IgD-negative memory B cell (primary cell): ENCODE data around the gene SLC9A1. TPM values are rescaled to one million over a fixed set of nuclear protein-coding genes. Genes with fewer than 3 reads are reported as not detected.
"Not testable (repeated sequence)": the region's sequence is repeated elsewhere in the genome, so short reads cannot be mapped to it uniquely, and the experiment has no call there.

Experiments
- H3K27ac Mint-ChIP-seq, 3 donors: one replicate each; pipeline ENCODE4 v1.8.0; 2020 to 2022; ENCODE audit warnings: mild to moderate bottlenecking in 3 of 3, mixed read lengths in 3 of 3, moderate library complexity in 1 of 3
- H3K27me3 Mint-ChIP-seq: one replicate; pipeline ENCODE4 v1.8.0; 2021; ENCODE audit warnings: mixed read lengths
- H3K36me3 Mint-ChIP-seq: one replicate; pipeline ENCODE4 v1.8.0; 2020; ENCODE audit warnings: mild to moderate bottlenecking, mixed read lengths
- H3K4me1 Mint-ChIP-seq, 3 donors: one replicate each; pipeline ENCODE4 v1.8.0; 2020 to 2022; ENCODE audit warnings: mixed read lengths in 3 of 3, mild to moderate bottlenecking in 1 of 3
- H3K4me3 Mint-ChIP-seq, 4 donors: one replicate each; pipeline ENCODE4 v1.8.0; 2020 to 2022; ENCODE audit warnings: mild to moderate bottlenecking in 4 of 4, mixed read lengths in 4 of 4, moderate library complexity in 3 of 4
- H3K9me3 Mint-ChIP-seq, 3 donors: one replicate each; pipeline ENCODE4 v1.8.0; 2020 to 2021; ENCODE audit warnings: mixed read lengths in 3 of 3, mild to moderate bottlenecking in 1 of 3
- polyA plus RNA-seq: library from polyadenylated mRNA; unstranded; fragments of 300-500 nt; fragmentation: Illumina TruSeq; gene quantifications from one replicate; pipeline ENCODE4 v1.2.3, GENCODE V29; 2021

SLC9A1 gene
- 8.9 TPM for polyA plus RNA-seq

DNA sequence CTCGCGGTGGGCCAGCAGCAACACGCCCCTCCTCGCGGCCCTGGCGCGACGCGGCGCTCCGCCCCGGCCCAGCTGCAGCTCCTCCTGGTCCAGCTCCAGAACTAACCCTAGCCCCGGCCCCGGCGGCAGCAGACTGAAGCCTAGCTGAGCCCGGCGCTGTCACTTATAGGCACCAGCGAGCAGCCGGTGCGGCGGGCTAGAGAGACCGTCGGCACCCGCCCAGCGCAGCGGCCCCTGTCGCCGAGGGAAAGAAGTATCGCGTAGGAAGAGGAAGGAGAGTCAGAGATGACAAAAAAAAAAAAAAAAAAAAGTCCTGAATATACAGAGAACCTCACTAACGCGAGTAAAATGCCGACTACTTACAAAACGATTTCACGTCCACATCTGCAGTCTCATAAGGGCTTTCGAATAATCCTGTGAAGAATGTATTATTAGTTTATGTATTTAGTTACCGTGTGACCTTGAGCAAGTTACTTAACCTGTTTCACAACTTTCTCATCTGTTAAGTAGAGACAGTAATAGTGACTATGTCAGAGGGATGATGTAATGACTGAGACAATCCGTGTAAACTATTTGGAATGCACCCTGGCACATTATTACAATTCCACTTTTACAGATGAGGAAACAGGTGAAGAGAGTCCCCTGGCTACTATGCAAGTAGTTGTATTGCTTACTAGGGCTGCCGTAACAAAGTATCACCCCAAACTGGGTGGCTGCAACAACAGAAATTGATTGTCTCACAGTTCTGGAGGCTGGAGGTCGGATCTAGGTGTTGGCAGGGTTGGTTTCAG, at the start of gene SLC9A1:
SLC9A1 (minus strand) TSS at position 135 of the 791 bp plus-strand sequence. CDS start 791 bp downstream, outside the sequence.
- H3K27me3 Mint-ChIP-seq = no peaks in the 10 kb centered on the region
- H3K36me3 Mint-ChIP-seq = no peaks in the 10 kb centered on the region
- no peaks in the 10 kb centered on the region for H3K9me3 Mint-ChIP-seq
- peak within 1 kb of the TSS; percentile 90 to 100 (median 100) for H3K27ac Mint-ChIP-seq
- peaks cover 25 to 36% (median 31%) of the 10 kb centered on the region in 3 donors for H3K4me1 Mint-ChIP-seq
- H3K4me3 Mint-ChIP-seq = peak within 1 kb of the TSS; percentile 84 to 96 (median 90)

DNA sequence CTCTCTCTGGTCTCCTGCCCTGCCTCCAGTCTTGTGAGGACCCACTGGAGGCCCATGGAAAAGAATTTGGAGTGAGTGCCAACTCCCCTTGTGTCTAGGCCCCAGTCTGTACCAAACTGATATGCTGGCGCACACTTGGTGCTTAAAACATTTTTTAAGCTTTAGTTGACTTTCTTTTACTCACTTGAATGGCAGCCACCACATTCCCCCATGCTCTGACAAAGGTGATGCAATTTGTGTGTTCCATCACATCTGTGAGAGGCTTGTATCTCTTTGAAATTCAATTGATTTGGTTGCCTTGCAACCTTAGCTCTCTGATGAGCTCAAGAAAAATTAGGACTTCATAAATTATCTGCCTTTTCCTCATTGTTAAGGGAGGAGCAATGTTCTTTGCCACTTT, 49.0 kb upstream of the SLC9A1 start:
- no peaks in the 10 kb centered on the region for H3K9me3 Mint-ChIP-seq
- H3K27ac Mint-ChIP-seq = no peak overlapping the region
- H3K4me1 Mint-ChIP-seq = peaks cover 0 to 2% (median 0%) of the 10 kb centered on the region in 3 donors
- H3K36me3 Mint-ChIP-seq = no peaks in the 10 kb centered on the region
- no peaks in the 10 kb centered on the region for H3K27me3 Mint-ChIP-seq
- H3K4me3 Mint-ChIP-seq = no peak overlapping the region

DNA sequence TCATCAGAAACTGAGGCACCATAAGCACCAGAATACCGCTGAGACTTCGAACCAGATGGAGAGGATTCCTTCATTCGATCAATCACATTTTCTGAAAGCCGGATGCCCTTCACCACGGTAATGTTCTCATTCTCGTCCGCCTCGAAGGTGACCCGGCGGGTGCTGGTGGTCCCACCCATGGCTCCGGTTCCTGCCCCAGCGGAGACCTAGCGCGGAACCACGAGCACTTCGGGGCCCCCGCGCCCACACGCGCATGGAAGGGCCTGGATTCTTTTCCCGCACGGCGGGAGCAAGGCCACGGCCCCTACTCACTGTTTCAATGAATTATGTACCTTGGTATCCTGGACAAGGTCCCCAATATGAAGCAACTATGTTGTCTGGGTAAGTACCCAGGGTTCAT, 46.4 kb upstream of the SLC9A1 start:
- Mint-ChIP-seq H3K27me3 (no peaks in the 10 kb centered on the region), H3K9me3 (no peaks in the 10 kb centered on the region), H3K27ac (no peak overlapping the region), H3K4me3 (no peak overlapping the region), H3K4me1 (peaks cover 5 to 7% (median 6%) of the 10 kb centered on the region in 3 donors), H3K36me3 (no peaks in the 10 kb centered on the region)

DNA sequence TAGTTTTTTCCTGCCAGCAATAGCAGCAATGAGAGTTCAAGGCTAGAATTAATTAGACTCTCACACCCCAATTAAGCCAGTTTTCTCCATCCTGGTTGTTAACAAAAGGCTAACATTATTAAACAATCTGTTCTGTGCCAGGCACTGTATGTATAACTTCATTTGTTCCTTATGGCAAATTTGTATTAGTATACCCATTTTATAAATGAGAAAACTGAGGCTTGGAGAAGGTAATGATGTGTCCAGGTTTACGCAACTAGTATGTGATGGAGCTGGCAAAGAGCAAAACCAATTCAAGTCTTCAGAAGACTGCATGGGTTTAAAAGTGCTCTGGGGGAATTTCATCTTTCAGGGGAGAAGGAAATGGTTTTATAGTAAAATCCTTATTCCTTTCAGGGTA, 38.3 kb upstream of the SLC9A1 start:
- H3K4me1 Mint-ChIP-seq = peaks cover 5 to 8% (median 5%) of the 10 kb centered on the region in 3 donors
- H3K27me3 Mint-ChIP-seq = peaks cover 3% of the 10 kb centered on the region
- H3K4me3 Mint-ChIP-seq = no peak overlapping the region
- H3K9me3 Mint-ChIP-seq = no peaks in the 10 kb centered on the region
- no peaks in the 10 kb centered on the region for H3K36me3 Mint-ChIP-seq
- H3K27ac Mint-ChIP-seq = no peak overlapping the region

DNA sequence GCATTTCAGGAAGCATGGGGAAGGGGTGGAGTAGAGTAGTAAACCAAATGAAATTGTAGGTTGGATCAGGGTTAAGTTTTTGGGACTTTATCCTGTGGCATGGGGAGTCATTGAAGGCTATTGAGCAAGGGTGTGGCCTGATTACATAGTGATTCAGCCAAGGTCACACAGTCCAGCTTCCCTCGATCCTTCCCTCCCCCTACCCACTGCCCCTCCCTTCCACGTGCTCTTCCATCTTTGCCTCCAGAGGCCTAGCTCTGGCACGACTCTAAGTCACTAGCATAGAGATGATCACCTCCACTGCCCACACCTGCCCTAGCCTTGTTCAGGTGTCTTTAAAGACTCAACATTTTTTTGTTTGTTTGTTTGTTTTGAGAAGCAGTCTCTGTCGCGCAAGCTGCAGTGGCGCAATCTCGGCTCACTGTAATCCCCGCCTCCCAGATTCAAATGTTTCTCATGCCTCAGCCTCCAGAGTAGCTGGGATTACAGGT, 37.2 kb upstream of the SLC9A1 start:
- Mint-ChIP-seq H3K4me3 (no peak overlapping the region), H3K27me3 (peaks cover 3% of the 10 kb centered on the region), H3K9me3 (no peaks in the 10 kb centered on the region), H3K4me1 (peaks cover 0 to 2% (median 0%) of the 10 kb centered on the region in 3 donors), H3K27ac (no peak overlapping the region), H3K36me3 (no peaks in the 10 kb centered on the region)

DNA sequence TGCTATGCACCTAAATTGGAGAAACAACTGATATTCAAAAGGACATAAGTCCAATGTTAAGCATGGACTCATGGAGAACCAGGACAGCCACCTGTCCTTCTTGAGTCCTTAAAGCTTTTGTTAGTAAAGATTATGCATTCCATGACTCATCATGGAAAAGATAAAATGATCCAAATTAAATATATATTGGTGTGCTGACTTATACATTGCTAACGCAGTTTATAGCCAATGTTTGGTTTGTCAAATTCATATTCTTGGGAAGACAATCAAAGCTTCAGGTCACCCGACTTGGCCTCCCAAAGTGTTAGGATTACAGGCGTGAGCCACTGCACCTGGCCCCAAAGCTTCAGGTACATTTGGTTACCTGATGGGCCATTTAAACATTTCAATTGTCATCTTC, 29.7 kb upstream of the SLC9A1 start:
- H3K36me3 Mint-ChIP-seq, H3K27ac Mint-ChIP-seq, H3K4me3 Mint-ChIP-seq, H3K27me3 Mint-ChIP-seq, H3K4me1 Mint-ChIP-seq: not testable (repeated sequence)
- H3K9me3 Mint-ChIP-seq = peaks cover 0 to 12% (median 12%) of the 10 kb centered on the region in 3 donors

DNA sequence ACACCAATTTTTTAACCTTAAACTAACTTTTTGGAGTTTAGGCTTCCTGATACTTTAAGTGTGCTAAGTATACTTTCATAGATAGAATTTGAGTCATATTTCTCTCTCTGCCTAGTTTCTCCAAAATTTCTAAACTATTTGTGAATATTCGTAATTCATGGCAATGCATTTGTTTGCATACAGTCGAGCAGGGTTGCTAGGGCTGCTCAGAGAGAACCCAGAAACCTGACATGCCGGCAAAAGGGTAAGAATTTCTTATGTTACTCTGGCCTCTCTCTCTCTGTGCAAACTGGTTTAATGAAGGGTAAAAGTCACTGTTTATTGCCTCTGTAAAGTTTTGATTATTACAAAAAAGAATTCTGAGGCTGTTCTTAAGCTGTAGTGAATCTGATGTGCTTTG, 25.1 kb upstream of the SLC9A1 start:
- no peak overlapping the region for H3K4me3 Mint-ChIP-seq

DNA sequence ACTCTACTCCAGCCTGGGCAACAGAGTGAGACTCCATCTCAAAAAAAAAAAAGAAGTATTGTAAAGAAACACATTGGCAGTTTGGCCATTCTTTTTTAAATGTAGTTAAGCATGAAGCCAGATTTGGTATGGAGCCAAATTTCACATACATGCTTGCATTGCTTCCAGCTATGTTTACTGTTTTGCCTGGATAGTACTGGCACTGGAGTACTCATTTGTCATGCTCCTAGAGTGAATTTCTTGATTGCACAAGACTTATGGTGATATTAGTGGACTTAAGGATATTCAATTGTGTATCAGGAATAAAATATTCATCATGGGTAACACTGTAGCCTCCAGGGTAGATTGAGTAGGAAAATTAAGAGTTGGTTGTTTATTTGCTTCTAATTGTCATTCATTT, 24.5 kb upstream of the SLC9A1 start:
- H3K9me3 Mint-ChIP-seq = peaks cover 3 to 12% (median 12%) of the 10 kb centered on the region in 3 donors
- no peaks in the 10 kb centered on the region for H3K27me3 Mint-ChIP-seq
- H3K4me1 Mint-ChIP-seq = no peaks in the 10 kb centered on the region
- H3K36me3 Mint-ChIP-seq = no peaks in the 10 kb centered on the region
- H3K27ac Mint-ChIP-seq = no peak overlapping the region
- no peak overlapping the region for H3K4me3 Mint-ChIP-seq

More for the DNA sequence above, 25.1 kb upstream of the SLC9A1 start:
- no peaks in the 10 kb centered on the region for H3K36me3 Mint-ChIP-seq
- peak overlapping the region in 1 of 3 donors; percentile 47 for H3K27ac Mint-ChIP-seq
- H3K27me3 Mint-ChIP-seq = no peaks in the 10 kb centered on the region
- no peaks in the 10 kb centered on the region for H3K4me1 Mint-ChIP-seq
- peaks cover 3 to 12% (median 12%) of the 10 kb centered on the region in 3 donors for H3K9me3 Mint-ChIP-seq

DNA sequence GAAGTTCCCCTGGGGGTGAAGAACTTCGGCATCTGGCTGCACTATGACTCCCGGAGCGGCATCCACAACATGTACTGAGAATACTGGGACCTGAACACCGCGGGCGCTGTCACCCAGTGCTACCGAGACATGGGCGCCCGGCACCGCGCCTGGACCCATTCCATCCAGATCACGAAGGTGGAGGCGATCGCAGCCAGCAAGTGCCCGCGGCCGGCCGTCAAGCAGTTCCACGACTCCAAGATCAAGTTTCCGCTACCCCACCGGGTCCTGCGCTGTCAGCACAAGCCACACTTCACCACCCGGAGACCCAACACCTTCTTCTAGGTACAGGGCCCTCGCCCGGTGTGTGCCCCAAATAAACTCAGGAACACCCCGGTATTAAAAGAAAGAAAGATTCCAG, 22.0 kb upstream of the SLC9A1 start:
- Mint-ChIP-seq H3K27ac (peak overlapping the region in 1 of 3 donors; percentile 57), H3K36me3 (no peaks in the 10 kb centered on the region), H3K27me3 (peaks cover 1% of the 10 kb centered on the region), H3K4me1 (peaks cover 0 to 2% (median 0%) of the 10 kb centered on the region in 3 donors), H3K9me3 (peaks cover 3 to 6% (median 6%) of the 10 kb centered on the region in 3 donors), H3K4me3 (no peak overlapping the region)

DNA sequence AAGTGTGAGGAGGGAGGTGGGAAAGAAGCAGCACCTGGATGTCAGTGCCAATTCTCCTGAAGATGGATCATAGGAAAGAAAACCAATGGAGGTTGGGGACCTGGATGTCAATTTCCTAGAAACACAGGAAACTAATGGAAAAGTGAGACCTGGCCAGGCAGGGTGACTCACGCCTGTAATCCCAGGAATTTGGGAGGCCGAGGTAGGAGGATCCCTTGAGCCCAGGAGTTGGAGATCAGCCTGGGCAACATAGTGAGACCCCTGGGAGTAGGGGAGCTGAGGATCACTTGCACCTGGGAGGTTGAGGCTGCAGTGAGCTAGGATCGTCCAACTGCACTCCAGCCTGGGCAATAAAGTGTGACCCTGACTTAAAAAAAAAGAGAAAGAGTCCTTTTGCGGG, 21.4 kb upstream of the SLC9A1 start:
- peaks cover 0 to 2% (median 0%) of the 10 kb centered on the region in 3 donors for H3K4me1 Mint-ChIP-seq
- H3K9me3 Mint-ChIP-seq = peaks cover 3 to 6% (median 6%) of the 10 kb centered on the region in 3 donors
- peak overlapping the region in 1 of 4 donors; percentile 52 for H3K4me3 Mint-ChIP-seq
- H3K27me3 Mint-ChIP-seq = peaks cover 1% of the 10 kb centered on the region
- no peak overlapping the region for H3K27ac Mint-ChIP-seq
- H3K36me3 Mint-ChIP-seq = no peaks in the 10 kb centered on the region

DNA sequence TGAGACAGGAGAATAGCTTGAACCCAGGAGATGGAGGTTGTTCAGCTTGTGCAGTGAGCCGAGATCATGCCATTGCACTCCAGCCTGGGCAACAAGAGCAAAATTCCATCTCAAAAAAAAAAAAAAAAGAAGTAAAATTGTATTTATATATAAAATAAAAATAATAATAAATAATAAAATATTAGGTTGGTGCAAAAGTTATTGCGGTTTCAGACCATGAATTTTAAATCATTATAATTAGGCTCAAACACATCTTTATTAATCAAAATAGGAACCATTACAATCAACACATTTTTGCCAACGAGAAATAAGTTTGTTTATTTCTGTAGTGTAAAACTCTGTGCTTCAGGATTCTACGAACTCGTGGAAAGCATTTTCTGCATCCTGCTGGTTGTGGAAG, 18.1 kb upstream of the SLC9A1 start:
- not testable (repeated sequence) for H3K27me3 Mint-ChIP-seq, H3K27ac Mint-ChIP-seq, H3K4me3 Mint-ChIP-seq, H3K9me3 Mint-ChIP-seq, H3K36me3 Mint-ChIP-seq, H3K4me1 Mint-ChIP-seq

DNA sequence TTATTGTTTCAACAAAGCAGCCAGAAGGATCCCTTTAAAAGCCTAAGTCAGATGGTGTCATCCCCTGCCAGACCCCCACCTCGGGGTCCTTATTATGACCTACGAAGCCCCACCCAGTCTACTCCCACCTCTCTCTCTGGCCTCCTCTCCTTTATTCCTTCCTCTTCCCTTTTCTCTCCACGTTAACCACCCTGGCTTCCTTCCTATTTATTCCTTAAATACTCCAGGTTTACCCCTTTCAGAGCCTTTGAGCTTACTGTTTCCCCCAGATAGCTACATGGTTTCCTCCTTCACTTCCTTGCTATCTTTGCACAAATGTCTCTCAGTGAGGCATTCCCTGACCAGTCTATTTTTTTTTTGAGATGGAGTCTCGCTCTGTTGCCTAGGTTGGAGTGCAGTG, 12.0 kb upstream of the SLC9A1 start:
- Mint-ChIP-seq H3K36me3 (no peaks in the 10 kb centered on the region), H3K27ac (no peak overlapping the region), H3K4me1 (peaks cover 4 to 5% (median 4%) of the 10 kb centered on the region in 3 donors), H3K27me3 (no peaks in the 10 kb centered on the region), H3K4me3 (no peak overlapping the region), H3K9me3 (no peaks in the 10 kb centered on the region)

DNA sequence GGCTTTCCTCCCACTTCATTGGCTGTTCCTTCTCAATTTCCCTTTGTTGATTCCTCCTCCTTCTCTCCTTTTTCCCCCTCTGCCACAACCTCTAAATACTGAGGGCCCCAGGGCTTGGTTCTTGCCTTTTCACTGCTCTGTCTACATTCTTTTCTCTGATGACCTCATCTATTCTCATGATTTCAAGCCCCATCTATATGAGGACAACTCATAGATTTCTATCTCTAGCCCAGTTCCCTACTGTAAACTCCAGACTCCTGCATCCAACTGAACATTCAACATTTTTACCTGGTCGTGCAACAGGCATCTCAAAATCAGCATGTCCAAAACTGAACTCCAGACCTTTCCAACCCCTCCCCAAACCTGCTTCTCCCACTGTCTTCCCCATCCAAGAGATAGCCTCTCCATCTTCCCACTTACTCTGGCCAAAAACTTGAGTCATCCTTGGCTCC, 11.5 kb upstream of the SLC9A1 start:
- H3K27me3 Mint-ChIP-seq = no peaks in the 10 kb centered on the region
- H3K4me1 Mint-ChIP-seq = peaks cover 9 to 10% (median 10%) of the 10 kb centered on the region in 3 donors

DNA sequence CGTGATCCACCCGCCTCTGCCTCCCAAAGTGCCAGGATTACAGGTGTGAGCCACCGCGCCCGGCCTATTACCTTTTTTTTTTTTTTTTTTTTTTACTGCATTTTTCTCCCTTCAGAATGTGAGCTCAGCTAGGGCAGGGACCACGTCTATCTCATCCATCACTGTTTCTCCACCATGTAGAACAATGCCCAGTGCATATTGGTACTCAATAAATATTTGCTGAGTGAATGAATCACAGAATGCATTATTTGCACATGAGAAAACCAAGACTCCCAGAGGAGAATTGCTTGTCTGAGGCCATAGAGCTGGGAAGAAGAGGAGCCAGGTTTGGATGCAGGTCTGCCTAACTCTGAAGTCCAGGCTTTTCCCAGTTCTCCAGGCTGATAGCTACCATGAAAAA, 8.2 kb upstream of the SLC9A1 start:
- Mint-ChIP-seq H3K4me1 (peaks cover 10 to 14% (median 13%) of the 10 kb centered on the region in 3 donors), H3K27ac (no peak overlapping the region), H3K27me3 (no peaks in the 10 kb centered on the region), H3K9me3 (no peaks in the 10 kb centered on the region), H3K4me3 (no peak overlapping the region), H3K36me3 (no peaks in the 10 kb centered on the region)

More for the DNA sequence above, 11.5 kb upstream of the SLC9A1 start:
- H3K27ac Mint-ChIP-seq = no peak overlapping the region
- no peaks in the 10 kb centered on the region for H3K36me3 Mint-ChIP-seq
- no peak overlapping the region for H3K4me3 Mint-ChIP-seq
- H3K9me3 Mint-ChIP-seq = no peaks in the 10 kb centered on the region

DNA sequence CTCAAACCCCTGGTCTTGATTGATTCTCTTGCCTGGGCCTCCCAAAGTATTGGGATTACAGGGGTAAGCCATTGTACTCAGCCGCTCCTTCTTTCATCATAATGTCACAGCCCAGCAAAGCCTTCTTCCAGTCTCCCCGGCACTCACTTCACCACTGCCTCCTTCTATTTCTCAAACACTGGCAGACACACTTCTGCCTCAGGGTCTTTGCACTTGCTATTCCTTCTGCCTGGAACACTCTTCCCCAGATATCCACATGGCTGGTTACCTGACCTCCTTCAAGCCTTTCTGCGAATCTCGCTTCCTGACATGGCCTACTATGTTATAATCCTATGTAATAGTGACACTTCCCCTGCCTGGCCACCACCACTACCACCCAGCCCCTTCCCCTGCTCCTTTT, 7.2 kb upstream of the SLC9A1 start:
- peak overlapping the region; percentile 36 to 98 (median 82) for H3K27ac Mint-ChIP-seq
- peaks cover 10 to 14% (median 13%) of the 10 kb centered on the region in 3 donors for H3K4me1 Mint-ChIP-seq
- H3K36me3 Mint-ChIP-seq = no peaks in the 10 kb centered on the region
- peak overlapping the region in 3 of 4 donors; percentile 23 to 93 (median 90) for H3K4me3 Mint-ChIP-seq
- H3K27me3 Mint-ChIP-seq = no peaks in the 10 kb centered on the region
- H3K9me3 Mint-ChIP-seq = no peaks in the 10 kb centered on the region

DNA sequence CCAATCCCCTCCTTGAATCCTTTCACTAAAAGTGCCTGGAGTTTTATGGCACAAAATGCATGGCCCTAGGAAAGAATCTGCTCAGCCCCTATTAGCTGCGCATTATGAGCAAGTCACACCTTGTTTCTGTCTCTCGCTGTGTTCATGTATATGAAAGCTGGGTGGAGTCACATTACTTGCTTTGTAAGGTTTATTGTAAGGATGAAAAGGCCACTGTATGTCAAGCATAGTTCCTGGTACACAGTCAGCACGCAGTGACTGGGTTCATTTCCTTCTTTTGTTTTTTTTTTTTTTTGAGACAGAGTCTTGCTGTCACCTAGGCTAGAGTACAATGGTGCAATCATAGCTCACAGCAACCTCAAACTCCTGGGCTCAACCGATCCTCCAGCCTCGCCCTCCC, 6.7 kb upstream of the SLC9A1 start:
- H3K27me3 Mint-ChIP-seq = no peaks in the 10 kb centered on the region
- H3K4me3 Mint-ChIP-seq = peak overlapping the region; percentile 12 to 93 (median 56)
- peak overlapping the region; percentile 36 to 98 (median 82) for H3K27ac Mint-ChIP-seq

More for the DNA sequence above, 6.7 kb upstream of the SLC9A1 start:
- Mint-ChIP-seq H3K9me3 (no peaks in the 10 kb centered on the region), H3K36me3 (no peaks in the 10 kb centered on the region), H3K4me1 (peaks cover 10 to 14% (median 13%) of the 10 kb centered on the region in 3 donors)
